Pancreas (tissue), 10 donors: ENCODE measurements around the gene SRBD1. TPM values are rescaled to one million over a fixed set of nuclear protein-coding genes. Genes with fewer than 3 reads are reported as not detected.
A peak's percentile ranks its signal among the peaks of the same experiment; 100 is the strongest.

Experiments used
- ATAC-seq, 4 donors: fragments of 200-7000 bp; cut with Tn5 transposase; one replicate each; pipeline versions ENCODE4 v1.8.0 to v1.9.1; 2020; ENCODE audit warnings: mild to moderate bottlenecking in 4 of 4, moderate library complexity in 4 of 4
- DNase-seq, 6 donors: peaks; one replicate each; pipeline ENCODE4 v3.0.0-alpha.2; 2020
- FAIRE-seq: peaks from 2 replicates; lab custom pipeline; 2012; peaks lifted over from hg19 to GRCh38; lab: Jason Lieb, UNC
- H3K27ac ChIP-seq, 4 donors: fragments of 200-600 bp; sonication (generic); 1 replicate in 3 of 4; 2 replicates in 1 of 4; pipeline versions ENCODE4 v1.5.0 to v1.8.0; 2020
- H3K27me3 ChIP-seq, 4 donors: fragments of 200-600 bp; one replicate each; pipeline ENCODE4 v1.8.0; 2021
- H3K36me3 ChIP-seq, 3 donors: fragments of 200-600 bp; sonication (generic) in 1 of 3; one replicate each; pipeline versions ENCODE4 v1.5.0 to v1.8.0; 2020 to 2021
- H3K4me1 ChIP-seq, 3 donors: fragments of 200-600 bp; one replicate each; pipeline ENCODE4 v1.8.0; 2021
- H3K4me3 ChIP-seq, 4 donors: fragments of 200-600 bp; sonication (generic) in 2 of 4; one replicate each; pipeline versions ENCODE4 v1.5.0 to v1.8.0; 2020 to 2021
- H3K9me3 ChIP-seq, 4 donors: fragments of 200-600 bp; one replicate each; pipeline ENCODE4 v1.8.0; 2021
- WGBS, 2 donors: extraction: QIAGEN DNeasy Blood & Tissue Kit; methylation state at CpG; one replicate each; pipeline ENCODE4 v1.1.7; 2013; 5-methylcytosine and 5-hydroxymethylcytosine counted together
- intact Hi-C, 3 donors: fragments of 100-400 bp; cut with DNase I; formaldehyde crosslinking; loops; one replicate each; pipeline versions ENCODE4 v1.11.1 to v1.14.2; 2022
- polyA plus RNA-seq, 2 donors: library from polyadenylated mRNA; stranded (reverse); fragments of 200-250 nt; gene quantifications; one replicate each; pipeline ENCODE4 v1.2.3, GENCODE V29; 2013
- total RNA-seq, 6 donors: library from RNA; stranded (reverse); fragmentation: NEBNext Ultra II Directional in 4 of 6; extraction: Animal tissue kit (Norgen Biotek cat#: 25700) in 4 of 6; gene quantifications; one replicate each; pipeline versions ENCODE4 v1.2.1 to v1.2.4, GENCODE V29; 2021 to 2023
- TF ChIP-seq, protein P1 (sequence below), 4 donors: fragments of 200-600 bp; sonication (generic) in 3 of 4; IDR thresholded peaks; one replicate each; pipeline versions ENCODE4 v1.5.0 to v1.8.0; 2021; ENCODE audit warnings: antibody characterized with exemption in 4 of 4
- donor health status: healthy with polysubstance abuse.
- donor health status: DM: no; HTN: no; CAD: no; lungs with moderate emphysema.
- donor health status: DM: no; HTN: no; CAD: no.
- donor health status: control.
- donor health status: control.
- donor health status: Bipolar disorder and iron deficiency.
- donor health status: DM: yes; HTN: yes; CAD: no.
- donor health status: DM: no; HTN: no; CAD: no.
- donor health status: DM: no; HTN: no; CAD: no.
- donor health status: DM: yes; HTN: yes; CAD: no.

SRBD1 gene
- total and polyA plus RNA-seq, 8 donors, result 3.2 to 15.4 (median 11.6) TPM

DNA sequence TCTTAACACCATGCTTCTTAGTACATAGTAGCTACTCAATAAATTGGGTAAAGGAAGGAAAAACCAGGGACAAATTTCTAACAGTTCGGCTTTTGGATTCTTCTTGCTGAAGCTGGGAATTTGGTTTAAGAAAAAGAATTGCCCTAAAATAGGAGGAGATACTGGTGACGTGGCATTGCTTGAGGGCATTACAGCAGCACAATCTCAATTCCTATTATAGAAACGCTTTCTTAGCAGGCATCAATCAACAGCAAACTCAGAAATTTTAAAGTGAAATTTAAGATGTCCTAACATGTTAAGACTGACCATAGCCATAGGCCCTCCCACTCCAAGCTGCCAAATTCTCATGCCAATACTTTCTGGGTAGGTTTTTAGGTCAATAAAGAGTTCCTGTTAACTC, 169.5 kb downstream of the SRBD1 start:
- intact Hi-C loops, result no loop called here
- WGBS, 2 donors, result 88 to 91% methylated on average over 3 of the region's 3 CpGs
- peaks cover 10 to 17% (median 14%) of the 10 kb centered on the region in 3 donors for H3K4me1 ChIP-seq
- no peak for DNase-seq
- H3K36me3 ChIP-seq, result no peaks in the 10 kb centered on the region
- TF ChIP-seq, protein P1, sequence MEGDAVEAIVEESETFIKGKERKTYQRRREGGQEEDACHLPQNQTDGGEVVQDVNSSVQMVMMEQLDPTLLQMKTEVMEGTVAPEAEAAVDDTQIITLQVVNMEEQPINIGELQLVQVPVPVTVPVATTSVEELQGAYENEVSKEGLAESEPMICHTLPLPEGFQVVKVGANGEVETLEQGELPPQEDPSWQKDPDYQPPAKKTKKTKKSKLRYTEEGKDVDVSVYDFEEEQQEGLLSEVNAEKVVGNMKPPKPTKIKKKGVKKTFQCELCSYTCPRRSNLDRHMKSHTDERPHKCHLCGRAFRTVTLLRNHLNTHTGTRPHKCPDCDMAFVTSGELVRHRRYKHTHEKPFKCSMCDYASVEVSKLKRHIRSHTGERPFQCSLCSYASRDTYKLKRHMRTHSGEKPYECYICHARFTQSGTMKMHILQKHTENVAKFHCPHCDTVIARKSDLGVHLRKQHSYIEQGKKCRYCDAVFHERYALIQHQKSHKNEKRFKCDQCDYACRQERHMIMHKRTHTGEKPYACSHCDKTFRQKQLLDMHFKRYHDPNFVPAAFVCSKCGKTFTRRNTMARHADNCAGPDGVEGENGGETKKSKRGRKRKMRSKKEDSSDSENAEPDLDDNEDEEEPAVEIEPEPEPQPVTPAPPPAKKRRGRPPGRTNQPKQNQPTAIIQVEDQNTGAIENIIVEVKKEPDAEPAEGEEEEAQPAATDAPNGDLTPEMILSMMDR (IDR thresholded peaks at IDR 0.05), result no peak
- ATAC-seq, result peak in 2 of 4 donors; percentile 24 to 48
- H3K9me3 ChIP-seq, result no peaks in the 10 kb centered on the region
- H3K27me3 ChIP-seq, result no peaks in the 10 kb centered on the region
- FAIRE-seq, result no peak
- no peak overlapping the region for H3K4me3 ChIP-seq
- H3K27ac ChIP-seq, result no peak overlapping the region

DNA sequence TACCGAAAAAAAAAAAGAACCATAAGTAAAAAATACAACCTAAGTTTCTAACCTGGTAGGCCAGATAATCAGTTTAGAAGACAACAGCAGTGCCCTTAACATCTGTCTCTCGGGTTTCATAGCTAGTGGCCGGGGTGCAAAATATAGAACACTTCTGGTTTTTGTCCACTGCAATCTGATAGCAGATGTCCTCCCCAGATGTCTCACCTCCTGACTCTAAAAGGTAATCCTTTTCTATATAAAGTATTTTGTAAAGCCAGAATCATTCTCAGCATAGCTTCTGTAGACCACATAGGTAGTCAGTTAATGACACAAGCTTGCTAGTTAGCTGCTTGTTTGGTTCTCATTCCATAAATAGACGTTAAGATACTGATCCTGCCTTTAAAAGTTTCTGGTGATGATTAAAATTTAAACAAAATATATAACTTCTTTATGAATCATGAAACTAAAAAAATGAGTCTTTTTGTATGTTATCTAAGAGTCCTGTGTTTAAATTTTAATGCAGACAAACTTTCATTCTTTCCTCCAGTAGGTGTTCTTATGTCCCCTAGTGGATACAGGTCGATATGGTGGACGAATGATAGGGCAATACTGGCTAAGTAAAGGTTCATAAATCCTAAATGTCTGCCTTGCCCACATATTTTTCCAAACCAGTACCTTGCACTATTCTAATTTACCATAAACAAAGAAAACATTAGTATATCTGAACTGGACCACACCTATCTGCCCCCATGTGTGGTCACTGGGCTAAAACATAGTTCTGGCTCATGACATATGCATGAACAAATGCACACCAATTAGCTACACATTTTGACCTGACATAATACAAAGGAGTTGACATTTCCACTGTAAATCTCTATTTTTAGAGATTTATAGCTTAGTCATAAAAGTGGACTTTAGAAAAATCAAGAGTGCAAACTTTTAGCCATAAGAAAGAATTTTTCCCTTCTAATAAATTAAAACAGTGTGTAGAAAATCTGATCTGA, 171.0 kb downstream of the SRBD1 start:
- no peak for FAIRE-seq
- Histone ChIP-seq H3K4me1 (peaks cover 7 to 10% (median 7%) of the 10 kb centered on the region in 3 donors), H3K9me3 (no peaks in the 10 kb centered on the region), H3K4me3 (no peak overlapping the region), H3K27ac (no peak overlapping the region), H3K27me3 (no peaks in the 10 kb centered on the region), H3K36me3 (no peaks in the 10 kb centered on the region)
- peak in 2 of 4 donors; percentile 26 to 41 for ATAC-seq
- TF ChIP-seq, protein P1 (IDR thresholded peaks at IDR 0.05), result no peak
- WGBS, 2 donors, result 82 to 87% methylated on average over 6 of the region's 6 CpGs
- no peak for DNase-seq
- intact Hi-C loops, result no loop called here

DNA sequence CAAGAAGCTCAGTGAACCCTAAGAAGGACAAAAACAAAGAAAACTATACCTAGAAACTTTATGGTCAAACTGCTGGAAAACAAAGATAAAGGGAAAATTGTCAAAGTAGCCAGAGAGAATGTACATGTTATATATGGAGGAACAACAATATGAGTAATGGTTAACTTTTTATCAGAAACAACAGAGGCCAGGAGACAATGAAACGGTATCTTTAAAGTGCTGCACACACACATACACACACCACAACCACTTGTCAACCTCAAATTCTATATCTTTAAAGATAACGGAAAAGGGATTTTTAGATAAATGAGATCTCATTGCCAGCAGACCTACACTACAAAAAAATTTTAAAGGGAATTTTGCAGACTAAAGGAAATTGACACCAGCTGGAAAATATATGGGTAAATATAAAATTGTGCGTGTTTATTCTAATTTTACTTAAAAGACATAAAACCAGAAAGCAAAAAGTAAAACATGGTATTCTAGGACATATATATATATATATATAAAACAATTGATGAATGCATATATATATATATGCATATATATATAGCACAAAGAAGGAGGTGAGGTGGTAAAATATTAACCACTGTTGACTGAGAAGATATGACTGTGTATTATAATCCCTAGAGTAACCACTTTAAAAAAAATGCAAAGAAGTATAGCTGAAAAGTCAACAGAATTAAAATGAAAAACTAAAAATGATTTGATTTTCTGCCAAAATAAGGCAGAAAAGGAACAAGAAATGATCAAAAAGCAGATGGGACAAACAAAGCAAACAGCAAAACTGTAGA, 172.0 kb downstream of the SRBD1 start:
- Histone ChIP-seq H3K4me1 (peaks cover 7 to 10% (median 7%) of the 10 kb centered on the region in 3 donors), H3K36me3 (no peaks in the 10 kb centered on the region), H3K4me3 (no peak overlapping the region), H3K9me3 (no peaks in the 10 kb centered on the region), H3K27me3 (no peaks in the 10 kb centered on the region), H3K27ac (no peak overlapping the region)
- intact Hi-C loops, result no loop called here
- FAIRE-seq (no peak), DNase-seq (no peak), ATAC-seq (no peak)
- TF ChIP-seq, protein P1 (IDR thresholded peaks at IDR 0.05), result no peak
- 55 to 62% methylated on average over 3 of the region's 3 CpGs for WGBS, 2 donors

DNA sequence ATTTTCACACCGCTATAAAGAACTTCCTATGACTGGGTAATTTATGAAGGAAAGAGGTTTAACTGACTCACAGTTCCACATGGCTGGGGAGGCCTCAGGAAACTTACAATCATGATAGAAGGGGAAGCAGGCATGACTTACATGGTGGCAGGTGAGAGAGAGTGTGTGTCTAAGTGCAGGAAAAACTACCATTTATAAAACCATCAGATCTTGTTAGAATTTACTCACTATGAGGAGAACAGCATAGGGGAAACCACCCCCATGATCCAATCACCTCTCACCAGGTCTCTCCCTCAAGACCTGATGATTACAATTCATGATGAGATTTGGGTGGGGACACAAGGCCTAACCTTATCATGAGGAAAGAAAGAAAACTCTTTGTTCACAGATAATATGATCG, 174.6 kb downstream of the SRBD1 start:
- no peaks in the 10 kb centered on the region for H3K9me3 ChIP-seq
- ATAC-seq, result no peak
- 92 to 93% methylated on average over 2 of the region's 2 CpGs for whole genome bisulfite sequencing, 2 donors
- H3K27ac ChIP-seq, result no peak overlapping the region
- peaks cover 5 to 10% (median 7%) of the 10 kb centered on the region in 3 donors for H3K4me1 ChIP-seq
- TF ChIP-seq, protein P1 (IDR thresholded peaks at IDR 0.05), result no peak
- intact Hi-C loops, result no loop called here
- DNase-seq, result no peak
- H3K36me3 ChIP-seq, result no peaks in the 10 kb centered on the region
- H3K4me3 ChIP-seq, result no peak overlapping the region
- FAIRE-seq, result no peak
- H3K27me3 ChIP-seq, result no peaks in the 10 kb centered on the region
